Activated naive CD4-positive, alpha-beta T cell treated with anti-CD3 and anti-CD28 coated beads, Interleukin-2, amount 10 ng/mL, durations not matched to agents 5 hours and 36 hours (primary cell): ENCODE data around the gene TMEM123. TPM values are rescaled to one million over a fixed set of nuclear protein-coding genes. Genes with fewer than 3 reads are reported as not detected.

ENCODE experiments used
- total RNA-seq, 2 experiments: library from RNA; stranded (reverse); gene quantifications; one replicate each; pipeline ENCODE4 v1.2.3, GENCODE V29; 2021

The TMEM123 gene
- total RNA-seq, result 100 to 1,000 TPM; 466 to 505 TPM

GRCh38 chr11:102452461-102453301, at the start of gene TMEM123:
Gene TMEM123, minus strand, starts transcription at chr11:102452765. Its CDS starts 142 bp downstream, at chr11:102452623.

GRCh38 chr11:102346748-102347461, 105.7 kb downstream of the TMEM123 start, which contains the start of gene BIRC2:
Gene BIRC2, plus strand, starts transcription at chr11:102347214. Its CDS starts 2,641 bp downstream, at chr11:102349855.

Other genes with a start within 250 kb of the TMEM123 start
- 10 to 100 TPM; 33.9 to 35.2 TPM for gene BIRC3, start 135.3 kb downstream of the TMEM123 start, total RNA-seq
- 10 to 100 TPM; 35.0 to 35.3 TPM for gene BIRC2, start 105.6 kb downstream of the TMEM123 start, total RNA-seq
- gene MMP7, start 78.0 kb upstream of the TMEM123 start, total RNA-seq, result not detected
- gene MMP20, start 172.6 kb upstream of the TMEM123 start, total RNA-seq, result not detected